ENCODE results near the gene STC2. TPM values are rescaled to one million over a fixed set of nuclear protein-coding genes. Genes with fewer than 3 reads are reported as not detected.

The STC2 gene
- total and polyA plus RNA-seq, 2 experiments from 2014 or later, result 27.3 to 132 TPM

DNA sequence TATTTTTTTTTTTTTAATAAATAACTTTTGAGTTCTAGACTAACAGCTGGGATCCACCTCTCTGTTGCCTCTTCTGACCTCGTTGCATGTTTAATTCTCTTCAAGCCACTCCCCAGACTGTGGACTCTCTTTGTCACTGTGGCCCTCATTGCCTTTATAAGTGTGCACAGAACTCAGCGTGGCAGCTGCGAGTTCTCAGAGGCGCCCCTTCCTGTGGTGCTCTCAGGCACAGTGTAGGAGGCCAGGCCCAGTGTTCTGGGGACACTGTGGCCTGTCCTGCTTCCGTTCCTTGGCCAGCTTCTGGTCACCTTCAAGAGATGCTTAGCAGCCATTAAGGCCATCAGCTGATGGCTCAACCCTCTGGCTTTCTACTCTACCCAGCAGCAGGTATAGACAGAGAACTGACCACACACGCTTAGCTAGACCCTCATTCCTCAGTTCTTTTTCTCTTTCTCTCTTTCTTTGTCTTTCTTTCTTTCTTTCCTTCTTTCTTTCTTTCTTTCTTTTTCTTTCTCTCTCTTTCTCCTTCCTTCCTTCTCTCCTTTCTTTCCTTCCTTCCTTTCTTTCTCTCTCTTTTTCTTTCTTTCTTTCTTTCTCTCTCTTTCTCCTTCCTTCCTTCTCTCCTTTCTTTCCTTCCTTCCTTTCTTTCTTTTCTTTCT lies 27.7 kb downstream of the STC2 start:
- peaks cover 43% of the 10 kb centered on the region for H3K4me1 ChIP-seq (ENCODE audit: insufficient read depth)
- no peaks in the 10 kb centered on the region for H3K9me3 Mint-ChIP-seq
- H3K27ac Mint-ChIP-seq, result no peak overlapping the region
- no peak for TF ChIP-seq ZNF114 (CRISPR knock-in tag; IDR thresholded peaks at IDR 0.05)
- TF ChIP-seq EZH2 (IDR thresholded peaks at IDR 0.05; ENCODE audit: low read depth, unreplicated experiment), result no peak
- TF ChIP-seq POLR2AphosphoS5 (IDR thresholded peaks at IDR 0.05; ENCODE audit: low read depth), result no peak
- no peak for TF ChIP-seq EZH2phosphoT487 (IDR thresholded peaks at IDR 0.05; ENCODE audit: unreplicated experiment)
- TF ChIP-seq NANOG (IDR thresholded peaks at IDR 0.05; ENCODE audit: borderline replicate concordance), result no peak
- TF ChIP-seq, protein P1, sequence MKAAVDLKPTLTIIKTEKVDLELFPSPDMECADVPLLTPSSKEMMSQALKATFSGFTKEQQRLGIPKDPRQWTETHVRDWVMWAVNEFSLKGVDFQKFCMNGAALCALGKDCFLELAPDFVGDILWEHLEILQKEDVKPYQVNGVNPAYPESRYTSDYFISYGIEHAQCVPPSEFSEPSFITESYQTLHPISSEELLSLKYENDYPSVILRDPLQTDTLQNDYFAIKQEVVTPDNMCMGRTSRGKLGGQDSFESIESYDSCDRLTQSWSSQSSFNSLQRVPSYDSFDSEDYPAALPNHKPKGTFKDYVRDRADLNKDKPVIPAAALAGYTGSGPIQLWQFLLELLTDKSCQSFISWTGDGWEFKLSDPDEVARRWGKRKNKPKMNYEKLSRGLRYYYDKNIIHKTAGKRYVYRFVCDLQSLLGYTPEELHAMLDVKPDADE (IDR thresholded peaks at IDR 0.05), result no peak
- TF ChIP-seq, protein P2, sequence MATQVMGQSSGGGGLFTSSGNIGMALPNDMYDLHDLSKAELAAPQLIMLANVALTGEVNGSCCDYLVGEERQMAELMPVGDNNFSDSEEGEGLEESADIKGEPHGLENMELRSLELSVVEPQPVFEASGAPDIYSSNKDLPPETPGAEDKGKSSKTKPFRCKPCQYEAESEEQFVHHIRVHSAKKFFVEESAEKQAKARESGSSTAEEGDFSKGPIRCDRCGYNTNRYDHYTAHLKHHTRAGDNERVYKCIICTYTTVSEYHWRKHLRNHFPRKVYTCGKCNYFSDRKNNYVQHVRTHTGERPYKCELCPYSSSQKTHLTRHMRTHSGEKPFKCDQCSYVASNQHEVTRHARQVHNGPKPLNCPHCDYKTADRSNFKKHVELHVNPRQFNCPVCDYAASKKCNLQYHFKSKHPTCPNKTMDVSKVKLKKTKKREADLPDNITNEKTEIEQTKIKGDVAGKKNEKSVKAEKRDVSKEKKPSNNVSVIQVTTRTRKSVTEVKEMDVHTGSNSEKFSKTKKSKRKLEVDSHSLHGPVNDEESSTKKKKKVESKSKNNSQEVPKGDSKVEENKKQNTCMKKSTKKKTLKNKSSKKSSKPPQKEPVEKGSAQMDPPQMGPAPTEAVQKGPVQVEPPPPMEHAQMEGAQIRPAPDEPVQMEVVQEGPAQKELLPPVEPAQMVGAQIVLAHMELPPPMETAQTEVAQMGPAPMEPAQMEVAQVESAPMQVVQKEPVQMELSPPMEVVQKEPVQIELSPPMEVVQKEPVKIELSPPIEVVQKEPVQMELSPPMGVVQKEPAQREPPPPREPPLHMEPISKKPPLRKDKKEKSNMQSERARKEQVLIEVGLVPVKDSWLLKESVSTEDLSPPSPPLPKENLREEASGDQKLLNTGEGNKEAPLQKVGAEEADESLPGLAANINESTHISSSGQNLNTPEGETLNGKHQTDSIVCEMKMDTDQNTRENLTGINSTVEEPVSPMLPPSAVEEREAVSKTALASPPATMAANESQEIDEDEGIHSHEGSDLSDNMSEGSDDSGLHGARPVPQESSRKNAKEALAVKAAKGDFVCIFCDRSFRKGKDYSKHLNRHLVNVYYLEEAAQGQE (IDR thresholded peaks at IDR 0.05; ENCODE audit: unreplicated experiment), result no peak
- TF ChIP-seq, protein P3, sequence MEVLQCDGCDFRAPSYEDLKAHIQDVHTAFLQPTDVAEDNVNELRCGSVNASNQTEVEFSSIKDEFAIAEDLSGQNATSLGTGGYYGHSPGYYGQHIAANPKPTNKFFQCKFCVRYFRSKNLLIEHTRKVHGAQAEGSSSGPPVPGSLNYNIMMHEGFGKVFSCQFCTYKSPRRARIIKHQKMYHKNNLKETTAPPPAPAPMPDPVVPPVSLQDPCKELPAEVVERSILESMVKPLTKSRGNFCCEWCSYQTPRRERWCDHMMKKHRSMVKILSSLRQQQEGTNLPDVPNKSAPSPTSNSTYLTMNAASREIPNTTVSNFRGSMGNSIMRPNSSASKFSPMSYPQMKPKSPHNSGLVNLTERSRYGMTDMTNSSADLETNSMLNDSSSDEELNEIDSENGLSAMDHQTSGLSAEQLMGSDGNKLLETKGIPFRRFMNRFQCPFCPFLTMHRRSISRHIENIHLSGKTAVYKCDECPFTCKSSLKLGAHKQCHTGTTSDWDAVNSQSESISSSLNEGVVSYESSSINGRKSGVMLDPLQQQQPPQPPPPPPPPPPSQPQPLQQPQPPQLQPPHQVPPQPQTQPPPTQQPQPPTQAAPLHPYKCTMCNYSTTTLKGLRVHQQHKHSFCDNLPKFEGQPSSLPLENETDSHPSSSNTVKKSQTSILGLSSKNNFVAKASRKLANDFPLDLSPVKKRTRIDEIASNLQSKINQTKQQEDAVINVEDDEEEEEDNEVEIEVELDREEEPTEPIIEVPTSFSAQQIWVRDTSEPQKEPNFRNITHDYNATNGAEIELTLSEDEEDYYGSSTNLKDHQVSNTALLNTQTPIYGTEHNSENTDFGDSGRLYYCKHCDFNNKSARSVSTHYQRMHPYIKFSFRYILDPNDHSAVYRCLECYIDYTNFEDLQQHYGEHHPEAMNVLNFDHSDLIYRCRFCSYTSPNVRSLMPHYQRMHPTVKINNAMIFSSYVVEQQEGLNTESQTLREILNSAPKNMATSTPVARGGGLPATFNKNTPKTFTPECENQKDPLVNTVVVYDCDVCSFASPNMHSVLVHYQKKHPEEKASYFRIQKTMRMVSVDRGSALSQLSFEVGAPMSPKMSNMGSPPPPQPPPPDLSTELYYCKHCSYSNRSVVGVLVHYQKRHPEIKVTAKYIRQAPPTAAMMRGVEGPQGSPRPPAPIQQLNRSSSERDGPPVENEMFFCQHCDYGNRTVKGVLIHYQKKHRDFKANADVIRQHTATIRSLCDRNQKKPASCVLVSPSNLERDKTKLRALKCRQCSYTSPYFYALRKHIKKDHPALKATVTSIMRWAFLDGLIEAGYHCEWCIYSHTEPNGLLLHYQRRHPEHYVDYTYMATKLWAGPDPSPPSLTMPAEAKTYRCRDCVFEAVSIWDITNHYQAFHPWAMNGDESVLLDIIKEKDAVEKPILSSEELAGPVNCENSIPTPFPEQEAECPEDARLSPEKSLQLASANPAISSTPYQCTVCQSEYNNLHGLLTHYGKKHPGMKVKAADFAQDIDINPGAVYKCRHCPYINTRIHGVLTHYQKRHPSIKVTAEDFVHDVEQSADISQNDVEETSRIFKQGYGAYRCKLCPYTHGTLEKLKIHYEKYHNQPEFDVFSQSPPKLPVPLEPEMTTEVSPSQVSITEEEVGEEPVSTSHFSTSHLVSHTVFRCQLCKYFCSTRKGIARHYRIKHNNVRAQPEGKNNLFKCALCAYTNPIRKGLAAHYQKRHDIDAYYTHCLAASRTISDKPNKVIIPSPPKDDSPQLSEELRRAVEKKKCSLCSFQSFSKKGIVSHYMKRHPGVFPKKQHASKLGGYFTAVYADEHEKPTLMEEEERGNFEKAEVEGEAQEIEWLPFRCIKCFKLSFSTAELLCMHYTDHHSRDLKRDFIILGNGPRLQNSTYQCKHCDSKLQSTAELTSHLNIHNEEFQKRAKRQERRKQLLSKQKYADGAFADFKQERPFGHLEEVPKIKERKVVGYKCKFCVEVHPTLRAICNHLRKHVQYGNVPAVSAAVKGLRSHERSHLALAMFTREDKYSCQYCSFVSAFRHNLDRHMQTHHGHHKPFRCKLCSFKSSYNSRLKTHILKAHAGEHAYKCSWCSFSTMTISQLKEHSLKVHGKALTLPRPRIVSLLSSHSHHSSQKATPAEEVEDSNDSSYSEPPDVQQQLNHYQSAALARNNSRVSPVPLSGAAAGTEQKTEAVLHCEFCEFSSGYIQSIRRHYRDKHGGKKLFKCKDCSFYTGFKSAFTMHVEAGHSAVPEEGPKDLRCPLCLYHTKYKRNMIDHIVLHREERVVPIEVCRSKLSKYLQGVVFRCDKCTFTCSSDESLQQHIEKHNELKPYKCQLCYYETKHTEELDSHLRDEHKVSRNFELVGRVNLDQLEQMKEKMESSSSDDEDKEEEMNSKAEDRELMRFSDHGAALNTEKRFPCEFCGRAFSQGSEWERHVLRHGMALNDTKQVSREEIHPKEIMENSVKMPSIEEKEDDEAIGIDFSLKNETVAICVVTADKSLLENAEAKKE (CRISPR knock-in tag; IDR thresholded peaks at IDR 0.05), result no peak
- TF ChIP-seq STAT1 (IDR thresholded peaks at IDR 0.05; ENCODE audit: unreplicated experiment), result no peak
- no peak for TF ChIP-seq CREB1 (CRISPR knock-in tag; IDR thresholded peaks at IDR 0.05; ENCODE audit: low read depth)
- TF ChIP-seq ZNF331 (CRISPR knock-in tag; IDR thresholded peaks at IDR 0.05; ENCODE audit: low read depth), result no peak
- TF ChIP-seq JUNB (IDR thresholded peaks at IDR 0.05; ENCODE audit: unreplicated experiment), result no peak
- TF ChIP-seq, protein P4, sequence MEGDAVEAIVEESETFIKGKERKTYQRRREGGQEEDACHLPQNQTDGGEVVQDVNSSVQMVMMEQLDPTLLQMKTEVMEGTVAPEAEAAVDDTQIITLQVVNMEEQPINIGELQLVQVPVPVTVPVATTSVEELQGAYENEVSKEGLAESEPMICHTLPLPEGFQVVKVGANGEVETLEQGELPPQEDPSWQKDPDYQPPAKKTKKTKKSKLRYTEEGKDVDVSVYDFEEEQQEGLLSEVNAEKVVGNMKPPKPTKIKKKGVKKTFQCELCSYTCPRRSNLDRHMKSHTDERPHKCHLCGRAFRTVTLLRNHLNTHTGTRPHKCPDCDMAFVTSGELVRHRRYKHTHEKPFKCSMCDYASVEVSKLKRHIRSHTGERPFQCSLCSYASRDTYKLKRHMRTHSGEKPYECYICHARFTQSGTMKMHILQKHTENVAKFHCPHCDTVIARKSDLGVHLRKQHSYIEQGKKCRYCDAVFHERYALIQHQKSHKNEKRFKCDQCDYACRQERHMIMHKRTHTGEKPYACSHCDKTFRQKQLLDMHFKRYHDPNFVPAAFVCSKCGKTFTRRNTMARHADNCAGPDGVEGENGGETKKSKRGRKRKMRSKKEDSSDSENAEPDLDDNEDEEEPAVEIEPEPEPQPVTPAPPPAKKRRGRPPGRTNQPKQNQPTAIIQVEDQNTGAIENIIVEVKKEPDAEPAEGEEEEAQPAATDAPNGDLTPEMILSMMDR (conservative IDR thresholded peaks at IDR 0.05; ENCODE audit: low read depth in 2 of 2), result no peak
- no peak overlapping the region for H3K4me3 ChIP-seq
- H3K9me2 ChIP-seq (ENCODE audit: insufficient read depth), result no peaks in the 10 kb centered on the region
- no peaks in the 10 kb centered on the region; the same call in 1 of the 2 replicates for H3K36me3 ChIP-seq (ENCODE audit: insufficient read depth)
- no peak overlapping the region for H3K4me2 ChIP-seq
- H3K36me3 Mint-ChIP-seq (ENCODE audit: low read depth), result no peaks in the 10 kb centered on the region
- H3K4me3 Mint-ChIP-seq, result no peak overlapping the region
- H3K27me3 ChIP-seq (ENCODE audit: insufficient read depth), result no peaks in the 10 kb centered on the region
- H2AFZ ChIP-seq, result no peak overlapping the region
- no peaks in the 10 kb centered on the region for H4K20me1 ChIP-seq (replicated peaks; ENCODE audit: insufficient read depth)
- peaks cover 63% of the 10 kb centered on the region for H3K4me1 Mint-ChIP-seq
- no peak overlapping the region for H3K27ac ChIP-seq (ENCODE audit: low read depth)
- H3K27me3 Mint-ChIP-seq (ENCODE audit: insufficient read depth, low read depth, poor library complexity), result peaks cover 27% of the 10 kb centered on the region
- H3K79me2 ChIP-seq (replicated peaks; ENCODE audit: insufficient read depth), result no peaks in the 10 kb centered on the region
- DNase-seq (ENCODE audit: low spot score), result no peak
- ATAC-seq, result no peak
- 0 out of 2 replicates have a peak, but pooled peaks cover 6% of the 10 kb centered on the region for H3F3A ChIP-seq (replicated peaks; ENCODE audit: low read depth)

Measured in GM23338 (cell line).